ENCODE measurements around the gene ATAD3C. TPM values are rescaled to one million over a fixed set of nuclear protein-coding genes. Genes with fewer than 3 reads are reported as not detected.
A peak's percentile ranks its signal among the peaks of the same experiment; 100 is the strongest.

The ATAD3C gene
- polyA plus RNA-seq, 3 donors = not detected

DNA sequence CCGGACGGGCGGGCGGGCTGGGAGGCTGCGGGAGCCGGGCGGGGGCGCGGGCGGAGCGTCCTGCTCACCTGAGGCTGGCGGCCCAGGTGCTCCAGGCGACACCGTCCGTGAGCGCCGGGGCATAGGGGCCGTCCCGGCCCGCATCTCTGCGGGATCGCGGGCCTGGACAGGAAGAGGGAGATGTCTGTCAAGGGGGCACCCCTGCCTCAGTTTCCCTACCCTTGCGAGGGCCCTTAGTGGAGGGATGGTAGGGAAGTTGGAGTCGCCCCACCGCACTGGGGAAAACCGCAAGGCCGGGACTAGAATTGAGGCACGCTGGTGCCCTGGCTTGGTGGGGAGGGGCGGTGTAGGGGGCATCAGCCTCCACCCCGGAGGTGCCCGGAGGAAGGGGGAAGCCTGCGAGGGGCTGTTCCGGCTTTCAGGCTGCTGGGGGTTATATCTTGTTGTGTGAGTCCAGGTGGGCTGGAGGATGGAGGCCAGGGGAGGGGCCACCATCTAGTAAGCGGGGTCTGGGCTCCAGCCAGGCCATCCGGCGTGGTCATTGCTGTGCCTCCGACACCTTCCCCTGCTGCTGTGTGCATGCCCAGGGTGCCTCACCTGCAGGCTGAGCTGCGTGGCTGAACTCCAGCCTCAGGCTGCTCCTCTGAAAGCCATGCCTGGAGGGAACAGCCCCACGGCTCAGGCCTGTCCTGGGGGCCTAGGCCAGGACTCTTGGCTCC lies 13.4 kb upstream of the ATAD3C start:
- Mint-ChIP-seq H3K9me3 (peaks cover 0 to 8% (median 0%) of the 10 kb centered on the region in 7 donors), H3K27ac (peak overlapping the region in 1 of 7 donors; percentile 30), H3K27me3 (ENCODE audit: low read depth in 3 of 3) (peaks cover 30 to 83% (median 47%) of the 10 kb centered on the region in 3 donors), H3K4me1 (peaks cover 12% of the 10 kb centered on the region), H3K36me3 (peaks cover 1 to 2% of the 10 kb centered on the region in 2 donors), H3K4me3 (peak overlapping the region; percentile 60 to 84)
- Histone ChIP-seq H3K4me3 (replicated peaks in 1 of 3; ENCODE audit: low read depth in 2 of 3, low read length in 3 of 3) (peak overlapping the region in 1 of 3 experiments; percentile 51), H3K36me3 (replicated peaks in 1 of 2; ENCODE audit: control insufficient read depth in 1 of 2, insufficient read depth in 2 of 2, low read length in 2 of 2) (no peaks in the 10 kb centered on the region), H4K20me1 (ENCODE audit: insufficient read depth, low read length) (no peaks in the 10 kb centered on the region), H3K4me1 (ENCODE audit: control insufficient read depth in 1 of 2, insufficient read depth in 2 of 2, low read length in 2 of 2) (peaks cover 8 to 18% of the 10 kb centered on the region in 2 donors), H3K27me3 (ENCODE audit: control insufficient read depth in 2 of 2, insufficient read depth in 2 of 2, low read length in 2 of 2) (peaks cover 19 to 53% of the 10 kb centered on the region in 2 donors), H3K9ac (ENCODE audit: insufficient read depth, low read length, poor library complexity, severe bottlenecking) (peak overlapping the region; percentile 15), H3K27ac (ENCODE audit: low read depth in 1 of 2, low read length in 2 of 2) (no peak overlapping the region), H2AFZ (ENCODE audit: insufficient read depth, low read depth, low read length, poor library complexity, severe bottlenecking) (no peak overlapping the region), H3K79me2 (ENCODE audit: insufficient read depth, low read length) (no peaks in the 10 kb centered on the region), H3K9me3 (replicated peaks in 1 of 2; ENCODE audit: control insufficient read depth in 1 of 2, insufficient read depth in 1 of 2, low read length in 2 of 2) (peaks cover 0 to 6% of the 10 kb centered on the region in 2 donors), H3K4me2 (replicated peaks; ENCODE audit: extremely low read depth, low read length, poor library complexity, severe bottlenecking) (peak overlapping the region; percentile 68)
- intact Hi-C loops (cut with micrococcal nuclease) = no loop called here
- DNase-seq = no peak
- WGBS (ENCODE audit: insufficient coverage) = 22% methylated on average over 39 of the region's 40 CpGs
- TF ChIP-seq, protein P1, sequence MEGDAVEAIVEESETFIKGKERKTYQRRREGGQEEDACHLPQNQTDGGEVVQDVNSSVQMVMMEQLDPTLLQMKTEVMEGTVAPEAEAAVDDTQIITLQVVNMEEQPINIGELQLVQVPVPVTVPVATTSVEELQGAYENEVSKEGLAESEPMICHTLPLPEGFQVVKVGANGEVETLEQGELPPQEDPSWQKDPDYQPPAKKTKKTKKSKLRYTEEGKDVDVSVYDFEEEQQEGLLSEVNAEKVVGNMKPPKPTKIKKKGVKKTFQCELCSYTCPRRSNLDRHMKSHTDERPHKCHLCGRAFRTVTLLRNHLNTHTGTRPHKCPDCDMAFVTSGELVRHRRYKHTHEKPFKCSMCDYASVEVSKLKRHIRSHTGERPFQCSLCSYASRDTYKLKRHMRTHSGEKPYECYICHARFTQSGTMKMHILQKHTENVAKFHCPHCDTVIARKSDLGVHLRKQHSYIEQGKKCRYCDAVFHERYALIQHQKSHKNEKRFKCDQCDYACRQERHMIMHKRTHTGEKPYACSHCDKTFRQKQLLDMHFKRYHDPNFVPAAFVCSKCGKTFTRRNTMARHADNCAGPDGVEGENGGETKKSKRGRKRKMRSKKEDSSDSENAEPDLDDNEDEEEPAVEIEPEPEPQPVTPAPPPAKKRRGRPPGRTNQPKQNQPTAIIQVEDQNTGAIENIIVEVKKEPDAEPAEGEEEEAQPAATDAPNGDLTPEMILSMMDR (IDR thresholded peaks at IDR 0.05) = no peak

DNA sequence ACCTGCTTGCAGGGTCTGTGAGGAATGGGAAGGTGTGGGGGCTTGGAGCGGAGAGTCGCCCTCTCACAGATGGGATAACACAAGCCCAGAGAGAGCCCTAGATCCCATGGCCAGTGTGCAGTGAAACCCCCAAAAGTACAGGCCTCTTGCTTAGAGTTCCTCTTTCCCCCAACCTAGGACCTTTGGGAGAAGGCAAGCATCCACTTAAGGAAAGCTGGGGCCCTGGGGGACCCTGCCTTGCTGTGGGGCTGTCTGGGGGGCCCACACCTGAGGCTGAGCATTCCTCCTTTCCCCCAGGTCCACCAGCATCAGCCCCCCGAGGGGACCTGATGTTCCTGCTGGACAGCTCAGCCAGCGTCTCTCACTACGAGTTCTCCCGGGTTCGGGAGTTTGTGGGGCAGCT lies 12.9 kb upstream of the ATAD3C start:
- H3K4me1 ChIP-seq (ENCODE audit: control insufficient read depth in 1 of 2, insufficient read depth in 2 of 2, low read length in 2 of 2) = peaks cover 8 to 18% of the 10 kb centered on the region in 2 donors
- H3K4me2 ChIP-seq (replicated peaks; ENCODE audit: extremely low read depth, low read length, poor library complexity, severe bottlenecking) = no peak overlapping the region
- 96% methylated on average over 5 of the region's 7 CpGs for WGBS (ENCODE audit: insufficient coverage)

More for the DNA sequence above, 12.9 kb upstream of the ATAD3C start:
- Histone ChIP-seq H3K27ac (ENCODE audit: low read depth in 1 of 2, low read length in 2 of 2) (no peak overlapping the region), H3K9ac (ENCODE audit: insufficient read depth, low read length, poor library complexity, severe bottlenecking) (no peak overlapping the region), H3K36me3 (replicated peaks in 1 of 2; ENCODE audit: control insufficient read depth in 1 of 2, insufficient read depth in 2 of 2, low read length in 2 of 2) (no peaks in the 10 kb centered on the region), H2AFZ (ENCODE audit: insufficient read depth, low read depth, low read length, poor library complexity, severe bottlenecking) (no peak overlapping the region), H3K27me3 (ENCODE audit: control insufficient read depth in 2 of 2, insufficient read depth in 2 of 2, low read length in 2 of 2) (peaks cover 19 to 50% of the 10 kb centered on the region in 2 donors), H3K9me3 (replicated peaks in 1 of 2; ENCODE audit: control insufficient read depth in 1 of 2, insufficient read depth in 1 of 2, low read length in 2 of 2) (peaks cover 0 to 6% of the 10 kb centered on the region in 2 donors), H4K20me1 (ENCODE audit: insufficient read depth, low read length) (no peaks in the 10 kb centered on the region), H3K4me3 (replicated peaks in 1 of 3; ENCODE audit: low read depth in 2 of 3, low read length in 3 of 3) (no peak overlapping the region), H3K79me2 (ENCODE audit: insufficient read depth, low read length) (no peaks in the 10 kb centered on the region)
- Mint-ChIP-seq H3K27ac (peak overlapping the region in 1 of 7 donors; percentile 30), H3K4me3 (peak overlapping the region; percentile 60 to 84), H3K9me3 (peaks cover 0 to 8% (median 0%) of the 10 kb centered on the region in 7 donors), H3K4me1 (peaks cover 12% of the 10 kb centered on the region), H3K27me3 (ENCODE audit: low read depth in 3 of 3) (peaks cover 30 to 78% (median 43%) of the 10 kb centered on the region in 3 donors), H3K36me3 (peaks cover 1 to 2% of the 10 kb centered on the region in 2 donors)
- TF ChIP-seq, protein P1 (IDR thresholded peaks at IDR 0.05) = no peak
- intact Hi-C loops (cut with micrococcal nuclease) = no loop called here
- no peak for DNase-seq
